GM12873 (cell line): ENCODE data around the gene SRPX.

Source experiments
- TF ChIP-seq, protein P1 (sequence below): IDR thresholded peaks from 2 replicates; pipeline ENCODE4 v1.5.1; 2012; ENCODE audit warnings: low read depth, mild to moderate bottlenecking, moderate library complexity, low read length, control low read depth; ENCODE audit not compliant: insufficient read depth; ENCODE audit errors: missing control alignments

The SRPX gene

GRCh38 chrX:38175139-38175538 is 45.5 kb downstream of the SRPX start:
- TF ChIP-seq, protein P1, sequence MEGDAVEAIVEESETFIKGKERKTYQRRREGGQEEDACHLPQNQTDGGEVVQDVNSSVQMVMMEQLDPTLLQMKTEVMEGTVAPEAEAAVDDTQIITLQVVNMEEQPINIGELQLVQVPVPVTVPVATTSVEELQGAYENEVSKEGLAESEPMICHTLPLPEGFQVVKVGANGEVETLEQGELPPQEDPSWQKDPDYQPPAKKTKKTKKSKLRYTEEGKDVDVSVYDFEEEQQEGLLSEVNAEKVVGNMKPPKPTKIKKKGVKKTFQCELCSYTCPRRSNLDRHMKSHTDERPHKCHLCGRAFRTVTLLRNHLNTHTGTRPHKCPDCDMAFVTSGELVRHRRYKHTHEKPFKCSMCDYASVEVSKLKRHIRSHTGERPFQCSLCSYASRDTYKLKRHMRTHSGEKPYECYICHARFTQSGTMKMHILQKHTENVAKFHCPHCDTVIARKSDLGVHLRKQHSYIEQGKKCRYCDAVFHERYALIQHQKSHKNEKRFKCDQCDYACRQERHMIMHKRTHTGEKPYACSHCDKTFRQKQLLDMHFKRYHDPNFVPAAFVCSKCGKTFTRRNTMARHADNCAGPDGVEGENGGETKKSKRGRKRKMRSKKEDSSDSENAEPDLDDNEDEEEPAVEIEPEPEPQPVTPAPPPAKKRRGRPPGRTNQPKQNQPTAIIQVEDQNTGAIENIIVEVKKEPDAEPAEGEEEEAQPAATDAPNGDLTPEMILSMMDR, result peak; percentile 71

DNA sequence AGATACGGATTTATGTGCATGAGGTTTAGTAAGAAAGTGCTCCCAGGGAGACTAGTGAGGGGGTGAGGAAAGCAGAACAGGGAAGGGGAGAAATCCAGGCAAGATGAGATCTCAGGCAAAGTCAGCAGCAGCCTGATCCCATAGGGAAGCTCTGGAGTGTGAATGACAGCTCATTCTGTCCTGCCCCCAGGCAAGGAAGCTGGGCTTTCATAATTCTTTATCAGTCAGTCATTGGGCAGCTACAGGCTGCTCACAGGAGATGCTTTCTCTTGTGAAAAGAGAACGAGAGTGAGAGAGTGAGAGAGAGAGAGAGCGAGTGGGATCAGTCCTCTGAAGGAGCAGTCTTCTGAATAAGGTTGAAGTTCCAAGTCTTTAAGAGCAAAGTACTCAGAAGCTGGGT is 48.1 kb downstream of the SRPX start:
- TF ChIP-seq, protein P1, result no peak

GRCh38 chrX:38170556-38170955 is 50.1 kb downstream of the SRPX start:
- TF ChIP-seq, protein P1, result no peak

DNA sequence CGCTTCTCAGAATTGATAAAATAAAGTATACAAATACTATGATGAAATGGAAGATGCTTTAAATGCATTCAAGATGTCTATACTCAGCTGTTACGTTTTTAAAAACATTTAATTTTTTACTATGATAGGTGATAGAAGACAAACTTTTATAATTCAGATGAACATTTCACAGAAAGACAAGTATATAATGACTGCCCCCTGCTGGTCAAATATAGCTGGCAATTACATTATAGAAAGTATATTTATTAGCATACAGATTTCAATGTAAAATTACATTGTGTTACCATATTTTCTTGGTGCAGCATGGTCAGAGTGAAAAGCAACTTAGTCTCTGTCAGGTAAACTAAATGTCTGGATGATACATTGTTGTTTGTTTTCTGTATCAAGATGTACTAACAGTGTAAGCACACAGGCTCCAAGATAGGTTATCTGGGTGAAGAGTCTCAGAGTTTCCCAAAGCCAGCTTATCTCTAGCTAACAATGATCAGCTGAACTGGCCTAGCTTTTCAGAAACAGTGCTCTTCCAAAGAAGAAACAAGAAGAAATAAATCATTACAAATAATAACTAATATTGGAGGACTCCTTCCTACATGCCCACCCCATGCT is 54.1 kb downstream of the SRPX start:
- TF ChIP-seq, protein P1, result peak; percentile 41

DNA sequence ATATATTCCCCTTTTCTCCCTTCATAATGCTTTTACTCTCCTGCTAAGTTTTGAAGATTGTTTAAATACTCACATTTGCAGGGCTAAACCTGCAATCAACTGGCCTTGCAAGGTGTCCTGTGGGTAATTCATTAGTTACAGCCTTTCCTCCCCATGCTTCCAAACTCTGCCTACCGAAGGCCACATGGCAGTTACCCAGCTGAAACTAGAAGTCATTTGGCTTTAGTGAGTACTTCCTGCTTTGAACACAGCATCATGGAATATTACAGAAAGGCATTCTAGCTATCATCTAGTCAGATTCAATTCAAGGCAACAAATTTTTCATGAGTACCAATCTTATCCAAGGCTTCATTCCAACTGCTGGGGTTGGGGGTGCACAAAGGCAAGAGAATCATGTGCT is 55.6 kb downstream of the SRPX start:
- TF ChIP-seq, protein P1, result no peak

DNA sequence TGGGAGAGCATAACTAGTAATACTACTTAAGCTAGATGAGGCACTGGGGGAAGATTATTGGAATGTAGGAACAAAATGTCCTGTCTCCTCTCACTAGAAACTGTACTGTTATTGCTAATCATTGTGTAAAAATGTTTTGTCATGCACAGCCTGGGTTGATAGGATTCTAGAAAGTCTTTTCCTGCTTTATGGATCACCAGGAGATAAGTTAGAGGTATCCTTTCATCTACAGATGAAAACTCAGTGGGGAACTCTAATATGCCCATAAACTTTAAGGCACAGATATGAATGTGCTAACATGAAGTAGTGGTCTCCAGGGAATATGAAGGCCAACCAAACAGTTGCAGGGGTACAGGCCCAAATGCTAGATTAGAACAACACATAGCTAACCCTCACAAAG is 57.5 kb downstream of the SRPX start:
- TF ChIP-seq, protein P1, result no peak

- TF ChIP-seq, protein P1, result no peak
Measured at GRCh38 chrX:38156838-38157237, 63.8 kb downstream of the SRPX start.

DNA sequence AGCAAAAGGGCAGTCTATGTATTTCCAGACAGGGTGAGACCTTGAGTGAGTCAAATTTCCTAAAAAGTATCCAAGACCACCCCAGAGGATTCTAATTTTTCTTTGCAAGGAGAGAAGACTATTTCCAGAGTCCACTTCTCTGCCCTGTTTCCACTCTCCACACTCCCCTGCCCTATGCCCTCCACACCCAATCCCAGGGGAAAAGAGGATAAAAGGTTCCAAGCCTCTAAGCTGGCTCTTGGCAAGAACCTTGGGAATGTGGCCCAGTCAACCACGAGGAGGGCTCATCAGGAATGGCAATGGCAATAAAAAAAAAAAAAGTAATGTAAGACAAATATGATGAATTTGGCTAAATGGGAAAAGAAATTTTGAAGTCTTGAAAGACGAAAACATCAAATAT is 65.9 kb downstream of the SRPX start:
- TF ChIP-seq, protein P1, result no peak
